DND-41 (cell line): ENCODE measurements around the gene PUDP.
"Not testable (repeated sequence)": the region's sequence is repeated elsewhere in the genome, so short reads cannot be mapped to it uniquely, and the experiment has no call there.

ENCODE experiments used
- ATAC-seq: fragments of 200-7000 bp; cut with Tn5 transposase; 3 replicates; pipeline ENCODE4 v1.9.1; 2021; ENCODE audit warnings: low read depth; ENCODE audit not compliant: insufficient read depth
- DNase-seq: peaks from one replicate; pipeline ENCODE4 v3.0.0-alpha.2; 2020
- H2AFZ ChIP-seq: 2 replicates; pipeline ENCODE4 v1.6.0; 2012; ENCODE audit warnings: low read depth, low read length
- H3K27ac ChIP-seq: 2 replicates; pipeline ENCODE4 v1.5.1; 2012; ENCODE audit warnings: low read length, inconsistent platforms
- H3K27me3 ChIP-seq: fragments of 200-600 bp; sonication (generic); 2 replicates; pipeline ENCODE4 v1.6.0; 2012; ENCODE audit warnings: low read length, mild to moderate bottlenecking, inconsistent platforms; ENCODE audit not compliant: insufficient read depth, poor library complexity
- H3K36me3 ChIP-seq: 2 replicates; pipeline ENCODE4 v1.5.1; 2012; ENCODE audit warnings: low read length, inconsistent platforms; ENCODE audit not compliant: insufficient read depth
- H3K4me1 ChIP-seq: 2 replicates; pipeline ENCODE4 v1.5.1; 2012; ENCODE audit warnings: mild to moderate bottlenecking, low read length; ENCODE audit not compliant: insufficient read depth
- H3K4me2 ChIP-seq: 2 replicates; pipeline ENCODE4 v1.6.0; 2012; ENCODE audit warnings: mild to moderate bottlenecking, moderate library complexity, low read length, inconsistent platforms; ENCODE audit not compliant: insufficient read depth
- H3K4me3 ChIP-seq, 2 experiments: fragments of 200-600 bp in 1 of 2; shearing (Covaris generic) in 1 of 2; 2 replicates each; pipeline ENCODE4 v1.5.1; 2012 to 2016; ENCODE audit warnings: inconsistent platforms in 2 of 2, low read length in 2 of 2, mild to moderate bottlenecking in 2 of 2, low read depth in 1 of 2, moderate library complexity in 1 of 2
- H3K79me2 ChIP-seq: 2 replicates; pipeline ENCODE4 v1.6.0; 2012; ENCODE audit warnings: low read length, inconsistent platforms; ENCODE audit not compliant: insufficient read depth
- H3K9ac ChIP-seq: 2 replicates; pipeline ENCODE4 v1.6.0; 2012; ENCODE audit warnings: low read depth, mild to moderate bottlenecking, inconsistent platforms, low read length, moderate library complexity
- H3K9me3 ChIP-seq: 2 replicates; pipeline ENCODE4 v1.5.1; 2012; ENCODE audit warnings: low read length, moderate library complexity, mild to moderate bottlenecking, inconsistent platforms; ENCODE audit not compliant: insufficient read depth, severe bottlenecking
- H4K20me1 ChIP-seq: 2 replicates; pipeline ENCODE4 v1.6.0; 2012; ENCODE audit warnings: low read length; ENCODE audit not compliant: insufficient read depth
- CTCF ChIP-seq: IDR thresholded peaks from 2 replicates; pipeline ENCODE4 v1.5.1; 2012; ENCODE audit warnings: borderline replicate concordance, low read length, moderate library complexity, mild to moderate bottlenecking; ENCODE audit not compliant: poor library complexity, severe bottlenecking; ENCODE audit errors: extremely low read depth
- EZH2 ChIP-seq: IDR thresholded peaks from 3 replicates; pipeline ENCODE4 v1.6.1; 2012; ENCODE audit warnings: borderline replicate concordance, low read depth, mild to moderate bottlenecking, moderate library complexity, low read length, inconsistent platforms; ENCODE audit not compliant: severe bottlenecking

Gene PUDP

GRCh38 chrX:7045238-7045955, 102.6 kb downstream of the PUDP start:
- Histone ChIP-seq H3K4me3 (no peak overlapping the region), H3K4me1 (peaks cover 17% of the 10 kb centered on the region), H2AFZ (no peak overlapping the region), H3K36me3 (peaks cover 41% of the 10 kb centered on the region), H3K27ac (peak overlapping the region; percentile 71), H3K9me3 (no peaks in the 10 kb centered on the region), H4K20me1 (no peaks in the 10 kb centered on the region), H3K79me2 (peaks cover 14% of the 10 kb centered on the region), H3K9ac (no peak overlapping the region), H3K4me2 (no peak overlapping the region), H3K27me3 (no peaks in the 10 kb centered on the region)
- no peak for ATAC-seq
- no peak for DNase-seq
- TF ChIP-seq EZH2, result no peak
- no peak for TF ChIP-seq CTCF

GRCh38 chrX:7043796-7044433, 104.0 kb downstream of the PUDP start:
- not testable (repeated sequence) for DNase-seq, H3K27me3 ChIP-seq, H3K4me3 ChIP-seq, H3K4me2 ChIP-seq, H3K27ac ChIP-seq, H3K9ac ChIP-seq, H3K9me3 ChIP-seq, H2AFZ ChIP-seq, ATAC-seq, H4K20me1 ChIP-seq, H3K79me2 ChIP-seq
- Histone ChIP-seq H3K4me1 (peaks cover 15% of the 10 kb centered on the region), H3K36me3 (peaks cover 26% of the 10 kb centered on the region)

GRCh38 chrX:7028246-7028645, 119.7 kb downstream of the PUDP start:
- DNase-seq (no peak), ATAC-seq (no peak)
- no peak overlapping the region for H3K4me2 ChIP-seq

More at GRCh38 chrX:7028246-7028645, 119.7 kb downstream of the PUDP start:
- Histone ChIP-seq H3K9me3 (no peaks in the 10 kb centered on the region), H3K36me3 (no peaks in the 10 kb centered on the region), H4K20me1 (no peaks in the 10 kb centered on the region), H3K4me3 (no peak overlapping the region), H3K79me2 (no peaks in the 10 kb centered on the region), H3K27ac (peak overlapping the region; percentile 26; the same call in 1 of the 2 replicates), H2AFZ (no peak overlapping the region), H3K9ac (no peak overlapping the region), H3K27me3 (no peaks in the 10 kb centered on the region), H3K4me1 (no peaks in the 10 kb centered on the region)
- TF ChIP-seq EZH2, result no peak
- TF ChIP-seq CTCF, result no peak
